GM21367 (cell line): ENCODE data around the gene COBL.

Experiments used
- ATAC-seq: cut with Tn5 transposase; IDR thresholded peaks from one replicate; pipeline ENCODE4 v1.9.1; 2021; ENCODE audit not compliant: unreplicated experiment

The COBL gene

GRCh38 chr7:51316666-51317581 lies at the start of gene COBL:
Gene COBL (minus strand): TSS chr7:51316809. CDS start chr7:51316633, 176 bp downstream.
- no peak for ATAC-seq

GRCh38 chr7:51366172-51366728 lies 49.6 kb upstream of the COBL start:
- no peak for ATAC-seq

GRCh38 chr7:51357821-51358220 lies 41.2 kb upstream of the COBL start:
- no peak for ATAC-seq

GRCh38 chr7:51356849-51357516 lies 40.4 kb upstream of the COBL start:
- ATAC-seq, result no peak

GRCh38 chr7:51354897-51355296 lies 38.3 kb upstream of the COBL start:
- ATAC-seq, result no peak

GRCh38 chr7:51354434-51354833 lies 37.8 kb upstream of the COBL start:
- no peak for ATAC-seq

GRCh38 chr7:51352174-51353100 lies 35.8 kb upstream of the COBL start:
- no peak for ATAC-seq

- no peak for ATAC-seq
Measured at GRCh38 chr7:51351661-51352060, 35.1 kb upstream of the COBL start.

- no peak for ATAC-seq
Measured at GRCh38 chr7:51350546-51350896, 33.9 kb upstream of the COBL start.

GRCh38 chr7:51349820-51350545 lies 33.4 kb upstream of the COBL start:
- no peak for ATAC-seq

GRCh38 chr7:51346126-51346525 lies 29.5 kb upstream of the COBL start:
- ATAC-seq, result no peak

- ATAC-seq, result no peak
Measured at GRCh38 chr7:51344406-51345138, 28.0 kb upstream of the COBL start.

- no peak for ATAC-seq
Measured at GRCh38 chr7:51340936-51341335, 24.3 kb upstream of the COBL start.

- no peak for ATAC-seq
Measured at GRCh38 chr7:51340029-51340838, 23.6 kb upstream of the COBL start.

GRCh38 chr7:51335057-51335456 lies 18.4 kb upstream of the COBL start:
- ATAC-seq, result no peak

GRCh38 chr7:51329696-51330263 lies 13.2 kb upstream of the COBL start:
- ATAC-seq, result no peak

GRCh38 chr7:51328351-51328801 lies 11.8 kb upstream of the COBL start:
- ATAC-seq, result no peak

GRCh38 chr7:51327287-51327717 lies 10.7 kb upstream of the COBL start:
- ATAC-seq, result no peak
